Fibroblast of mammary gland (primary cell): ENCODE measurements around the gene CAPN15.

Experiments
- DNase-seq: peaks from one replicate; pipeline ENCODE4 v3.0.0-alpha.2; 2010; ENCODE audit warnings: low read depth
- H3K4me3 ChIP-seq: 2 replicates; pipeline ENCODE4 v1.5.1; 2011; ENCODE audit warnings: low read depth, mild to moderate bottlenecking, low read length, moderate library complexity; ENCODE audit not compliant: control insufficient read depth
- CTCF ChIP-seq: conservative IDR thresholded peaks from 2 replicates; pipeline ENCODE4 v1.5.1; 2011; ENCODE audit warnings: low read depth, low read length, inconsistent platforms; ENCODE audit not compliant: control insufficient read depth, insufficient read depth

CAPN15 gene

DNA sequence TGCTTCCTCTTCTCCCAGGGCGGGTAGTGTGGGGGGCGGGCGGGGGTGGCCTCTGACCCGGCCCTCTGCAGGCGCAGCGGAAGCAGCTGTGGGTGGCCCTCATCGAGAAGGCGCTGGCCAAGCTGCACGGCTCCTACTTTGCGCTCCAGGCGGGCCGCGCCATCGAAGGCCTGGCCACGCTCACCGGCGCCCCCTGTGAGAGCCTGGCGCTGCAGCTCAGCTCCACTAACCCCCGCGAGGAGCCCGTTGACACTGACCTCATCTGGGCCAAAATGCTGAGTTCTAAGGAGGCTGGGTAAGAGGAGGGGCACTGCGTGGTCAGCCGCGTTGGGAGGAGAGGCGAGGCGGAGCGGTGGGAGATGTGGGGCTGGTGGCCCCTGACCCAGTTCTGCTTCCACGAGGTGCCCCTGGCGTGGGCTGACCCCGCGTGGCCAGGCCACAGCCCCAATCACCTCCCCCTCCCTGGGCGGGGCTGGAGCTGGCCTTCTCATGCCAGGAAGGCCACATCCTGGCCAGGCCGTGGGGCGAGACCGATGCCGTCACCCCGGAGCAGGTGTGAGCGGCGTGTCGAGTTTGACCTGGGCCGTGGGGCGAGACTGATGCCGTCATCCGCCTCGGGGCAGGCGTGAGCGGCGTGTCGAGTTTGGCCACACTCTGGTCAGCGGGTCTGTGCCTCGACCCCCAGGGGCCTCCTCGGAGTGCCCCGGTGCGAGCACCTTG, 22.2 kb downstream of the CAPN15 start:
- DNase-seq, result no peak
- no peak overlapping the region for H3K4me3 ChIP-seq
- no peak for TF ChIP-seq CTCF

DNA sequence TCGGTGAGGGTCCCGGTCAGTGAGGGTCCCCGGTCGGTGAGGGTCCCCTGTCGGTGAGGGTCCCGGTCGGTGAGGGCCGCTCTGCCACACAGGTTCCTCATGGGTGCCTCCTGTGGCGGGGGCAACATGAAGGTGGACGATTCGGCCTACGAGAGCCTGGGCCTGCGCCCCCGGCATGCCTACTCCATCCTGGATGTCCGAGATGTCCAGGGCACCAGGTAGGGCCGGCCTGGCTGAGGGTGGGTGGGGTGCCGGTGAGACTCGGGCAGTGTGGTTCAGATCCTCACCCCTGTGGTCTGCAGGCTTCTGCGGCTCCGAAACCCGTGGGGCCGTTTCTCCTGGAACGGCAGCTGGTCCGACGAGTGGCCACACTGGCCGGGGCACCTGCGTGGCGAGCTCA, 23.7 kb downstream of the CAPN15 start:
- H3K4me3 ChIP-seq, result no peak overlapping the region
- DNase-seq, result no peak
- TF ChIP-seq CTCF, result no peak

- no peak for DNase-seq
- H3K4me3 ChIP-seq, result no peak overlapping the region
- no peak for TF ChIP-seq CTCF
Observed at GRCh38 chr16:552171-552570, 24.7 kb downstream of the CAPN15 start.

DNA sequence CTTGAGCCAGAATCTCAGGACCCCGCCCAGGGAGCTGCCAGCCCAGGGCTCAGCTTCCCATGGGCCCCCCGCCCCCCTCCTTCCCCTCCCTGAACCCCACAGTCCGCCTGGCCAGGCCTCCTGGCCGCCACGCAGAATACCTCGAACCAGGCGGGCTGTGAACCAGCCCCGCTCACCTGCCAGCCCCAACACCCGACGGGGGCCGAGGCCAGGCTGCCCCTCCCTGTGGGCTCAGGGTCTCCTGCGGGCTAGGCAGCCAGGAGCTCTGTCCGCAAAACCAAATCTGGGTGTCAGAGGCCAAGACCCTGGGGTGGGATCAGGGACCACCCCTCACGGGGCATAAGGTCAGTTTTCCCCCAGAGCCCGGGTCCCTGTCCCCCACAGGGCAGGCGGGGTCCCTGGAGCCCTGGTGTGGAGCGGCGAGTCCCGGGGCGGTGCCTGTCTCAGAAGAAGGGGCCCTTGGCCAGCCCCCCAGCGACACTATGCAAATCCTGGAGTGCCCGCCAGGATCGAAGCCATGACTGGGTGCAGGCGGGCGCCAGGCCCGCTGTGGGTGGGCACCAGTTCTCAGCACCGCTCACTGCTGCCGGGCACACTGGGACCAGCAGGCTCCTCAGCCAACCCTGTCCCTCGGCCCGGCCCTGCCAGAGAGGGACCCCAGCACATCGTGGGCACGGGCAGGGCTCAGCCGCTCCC, 26.2 kb downstream of the CAPN15 start:
- no peak for DNase-seq

DNA sequence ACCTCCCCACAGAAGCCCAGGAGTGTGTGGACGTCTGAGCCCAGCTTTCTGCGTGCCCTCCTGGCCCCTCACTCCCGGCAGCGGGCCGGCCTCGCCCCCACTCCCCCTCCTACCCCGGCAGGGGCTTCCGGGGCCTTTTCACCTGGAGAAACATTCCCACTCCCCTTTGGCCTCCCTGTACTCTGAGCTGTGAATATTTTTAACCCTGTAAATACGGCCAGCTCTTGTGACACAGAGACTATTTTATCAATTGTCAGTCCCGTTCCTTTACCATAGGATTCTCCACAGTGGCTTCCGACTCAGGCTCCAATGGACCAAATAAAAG, 26.7 kb downstream of the CAPN15 start:
- TF ChIP-seq CTCF, result no peak
- H3K4me3 ChIP-seq, result no peak overlapping the region
- DNase-seq, result no peak

More for the DNA sequence above, 26.2 kb downstream of the CAPN15 start:
- no peak overlapping the region for H3K4me3 ChIP-seq
- TF ChIP-seq CTCF, result no peak

- TF ChIP-seq CTCF, result no peak
- peak; percentile 80 for DNase-seq
- no peak overlapping the region for H3K4me3 ChIP-seq
Observed at GRCh38 chr16:554640-555365, 27.3 kb downstream of the CAPN15 start.
